Cardiac septum (tissue), 1 donor: ENCODE data around the gene CHCHD6. TPM values are rescaled to one million over a fixed set of nuclear protein-coding genes. Genes with fewer than 3 reads are reported as not detected.

Source experiments
- DNase-seq: peaks from one replicate; pipeline ENCODE4 v3.0.0-alpha.2; 2020; ENCODE audit warnings: low spot score
- intact Hi-C: fragments of 100-400 bp; cut with DNase I; formaldehyde crosslinking; loops from one replicate; pipeline ENCODE4 v1.14.0; 2022
- total RNA-seq: library from RNA; stranded (reverse); fragmentation: NEBNext Ultra II Directional; extraction: Animal tissue kit (Norgen Biotek cat#: 25700); gene quantifications from one replicate; pipeline ENCODE4 v1.2.1, GENCODE V29; 2021
- donor health status: DM: no; HTN: no; CAD: no.

CHCHD6 gene
- total RNA-seq, 1 donor from 2014 or later = 12.1 TPM

GRCh38 chr3:126692858-126693257, 11.2 kb upstream of the CHCHD6 start:
- DNase-seq = no peak
- intact Hi-C loops = no loop called here

GRCh38 chr3:126693921-126694320, 10.1 kb upstream of the CHCHD6 start:
- DNase-seq = no peak
- intact Hi-C loops = no loop called here

DNA sequence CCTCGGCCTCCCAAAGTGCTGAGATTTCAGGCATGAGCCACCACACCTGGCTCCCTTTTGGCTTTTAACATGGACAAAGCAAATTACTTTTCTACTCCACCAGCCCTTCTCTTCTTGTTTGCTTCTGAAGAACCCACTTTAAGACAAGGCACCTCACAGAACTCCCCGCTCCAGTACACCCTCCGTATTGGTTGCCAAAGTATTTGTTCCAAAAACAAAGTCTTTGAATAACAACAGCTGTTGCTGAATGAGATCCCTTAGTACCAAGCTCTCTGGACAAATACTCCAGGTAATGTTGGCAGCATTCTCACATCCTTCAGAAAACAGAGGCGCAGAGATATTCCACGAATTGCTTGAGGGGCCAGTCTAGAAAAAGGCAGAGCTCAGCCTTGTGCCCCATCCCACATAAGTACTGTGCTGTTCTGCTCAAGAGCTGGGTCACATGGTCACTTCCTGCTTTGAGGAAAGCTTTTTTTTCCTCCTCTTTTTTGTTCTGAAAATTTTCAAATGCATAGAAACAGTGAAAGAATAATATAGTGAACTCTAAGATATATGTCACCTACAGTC, 7.3 kb upstream of the CHCHD6 start:
- intact Hi-C loops = no loop called here
- no peak for DNase-seq

DNA sequence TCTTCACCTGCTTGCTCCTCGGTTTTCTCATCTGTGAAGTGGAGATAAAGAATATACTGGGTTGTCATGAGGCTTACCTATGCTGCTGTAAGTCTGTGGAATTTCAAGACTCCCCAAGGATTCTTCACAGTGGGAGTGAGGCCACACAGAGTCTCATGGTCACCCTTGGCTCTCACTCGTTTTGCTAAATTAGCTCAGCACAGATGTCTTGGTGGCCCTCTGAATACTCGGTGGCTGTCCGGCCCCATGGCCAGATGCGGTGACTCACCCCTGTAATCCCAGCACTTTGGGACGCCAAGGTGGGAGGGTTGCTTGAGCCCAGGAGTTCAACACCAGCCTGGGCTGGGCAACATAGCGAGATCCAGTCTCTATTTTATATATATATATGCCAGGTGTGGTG, 5.0 kb upstream of the CHCHD6 start:
- no peak for DNase-seq
- intact Hi-C loops = no loop called here

DNA sequence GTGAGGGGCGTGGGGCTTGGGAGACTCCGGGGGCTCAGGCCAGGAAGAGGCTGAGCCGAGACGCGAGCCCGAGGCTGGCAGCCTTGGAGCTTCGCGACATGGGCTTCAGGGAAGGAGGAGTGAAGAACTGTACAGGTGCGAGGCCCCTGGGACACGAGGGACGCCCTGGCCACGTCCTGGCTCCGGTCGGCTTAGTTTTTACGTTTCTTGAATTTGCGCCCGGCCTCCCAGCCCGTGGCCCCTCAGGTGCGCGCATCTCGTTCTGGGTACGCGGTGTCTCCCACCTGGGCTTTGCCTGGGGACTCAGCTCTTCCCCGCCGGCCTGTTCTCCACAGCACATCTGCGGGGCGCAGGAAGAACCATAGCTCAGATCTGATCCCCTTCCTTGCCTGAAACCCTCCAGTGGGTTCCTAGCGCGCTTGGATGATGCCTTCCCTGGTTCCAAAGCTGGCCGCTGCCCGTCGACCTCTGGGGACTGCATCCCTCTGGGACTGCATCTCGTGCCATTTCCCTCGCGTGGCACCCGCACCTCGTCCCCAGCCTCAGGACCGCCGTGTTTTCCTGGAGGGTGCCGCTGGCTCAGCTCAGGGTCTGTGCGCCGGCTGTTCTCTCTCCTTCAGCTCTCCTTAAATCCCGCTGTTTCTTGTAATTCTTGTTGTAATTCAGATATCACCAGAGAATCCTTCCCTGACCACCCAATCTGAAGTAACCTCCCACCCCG, 614 bp downstream of the CHCHD6 start:
- intact Hi-C loops = loop anchor here (2.0 to 5.0 kb wide), 2 partner anchors 38 to 278 kb away; partner anchors contain the start of gene PLXNA1
- no peak for DNase-seq

DNA sequence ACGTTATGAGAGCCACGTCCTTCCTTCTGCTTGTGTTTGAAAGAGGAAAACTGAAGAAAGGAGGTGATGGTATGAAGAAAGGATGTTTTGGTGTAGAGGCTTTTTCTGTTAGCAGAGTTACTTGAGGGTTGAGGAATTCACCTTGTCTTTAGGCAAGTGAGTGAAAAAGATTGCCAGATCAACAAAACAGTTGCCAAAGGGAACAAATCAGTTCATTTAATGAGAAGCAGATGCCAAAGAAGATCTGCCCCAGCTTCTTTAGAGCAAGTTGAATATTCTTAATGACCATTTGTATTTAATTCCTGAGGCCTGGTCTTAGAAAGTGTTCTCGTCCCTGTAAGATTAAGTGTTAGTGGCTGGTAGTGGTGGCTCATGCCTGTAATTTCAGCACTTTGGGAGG, 2.6 kb downstream of the CHCHD6 start:
- intact Hi-C loops = no loop called here
- no peak for DNase-seq

DNA sequence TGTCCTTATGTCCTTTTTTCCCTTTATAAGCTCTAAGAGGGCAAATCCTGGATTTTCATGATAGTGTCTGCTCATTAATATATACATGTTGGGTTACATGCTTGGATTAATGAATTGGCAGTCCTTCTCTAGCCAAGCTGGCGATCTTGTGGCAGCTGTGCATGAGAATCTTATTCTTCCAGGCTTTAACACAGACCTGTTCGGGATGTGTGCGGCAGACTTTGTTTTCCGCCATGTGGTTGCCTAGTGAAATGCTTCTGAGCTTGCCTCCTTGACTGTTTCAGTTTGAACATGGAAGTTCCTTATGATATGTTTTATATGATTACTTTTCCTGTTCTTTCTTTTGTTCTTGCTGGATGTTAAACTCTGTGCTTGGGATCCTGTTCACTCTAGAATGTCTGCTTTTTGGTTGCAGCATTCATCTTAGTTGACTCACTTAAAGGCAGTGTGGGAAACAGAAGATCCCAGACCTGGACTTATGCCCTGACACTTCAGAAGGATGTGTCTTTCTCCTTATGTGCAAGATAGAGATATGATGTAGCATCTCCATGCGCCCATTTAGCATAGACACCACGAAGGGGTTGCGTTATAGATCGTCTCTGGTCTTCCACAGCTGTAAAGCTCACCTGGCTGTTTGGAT, 7.2 kb downstream of the CHCHD6 start:
- intact Hi-C loops = no loop called here
- no peak for DNase-seq

DNA sequence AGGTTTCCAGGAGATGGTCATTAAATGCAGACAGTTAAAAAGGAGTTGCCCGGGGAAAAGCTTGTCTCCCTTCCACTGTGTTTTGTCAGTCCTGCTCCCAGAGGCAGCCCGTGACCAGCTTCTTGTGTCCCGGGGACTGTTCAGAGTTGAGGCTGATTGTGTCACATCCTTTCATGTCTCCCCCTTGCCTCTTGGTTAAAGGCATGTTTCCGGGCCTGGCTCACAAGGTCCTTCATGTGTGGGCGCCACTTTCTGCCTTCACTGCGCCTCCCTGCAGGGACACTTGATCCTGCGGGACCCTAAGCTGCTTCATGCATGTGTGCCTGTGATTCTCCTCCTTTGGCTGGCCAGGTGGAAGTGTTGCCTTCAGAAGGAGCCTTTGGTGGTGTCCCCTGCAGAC, 9.2 kb downstream of the CHCHD6 start:
- DNase-seq = no peak
- intact Hi-C loops = no loop called here

DNA sequence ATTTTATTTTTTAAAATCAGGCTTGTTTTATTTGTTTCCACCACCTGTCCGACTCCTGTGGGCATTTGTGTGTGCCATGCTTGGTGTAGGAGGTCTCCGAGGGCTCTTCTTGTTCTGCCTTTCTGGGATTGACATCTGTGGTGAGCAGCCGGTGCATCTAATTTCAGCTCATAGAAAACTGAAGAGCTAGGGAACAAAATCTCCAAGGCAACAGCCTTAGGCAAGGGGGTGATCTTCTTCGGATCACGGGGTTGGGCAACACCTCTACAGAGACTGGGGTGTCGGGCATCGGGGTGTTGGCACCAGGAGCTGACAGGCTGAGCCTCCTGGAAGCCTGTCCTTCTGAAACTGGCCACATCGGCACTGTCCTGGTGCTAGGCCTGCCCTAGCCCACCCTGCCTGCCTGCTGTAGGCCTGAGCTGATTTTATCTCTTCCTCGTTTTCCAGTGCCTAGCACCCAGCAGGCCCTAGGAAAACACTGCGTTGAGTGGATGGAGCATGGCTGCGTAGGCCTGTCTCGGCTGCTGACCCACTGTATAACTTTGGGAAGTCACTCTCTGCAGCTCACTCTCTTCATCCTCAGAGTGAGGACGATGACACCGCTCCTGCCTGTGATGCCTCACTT, 10.3 kb downstream of the CHCHD6 start:
- intact Hi-C loops = no loop called here
- DNase-seq = no peak

DNA sequence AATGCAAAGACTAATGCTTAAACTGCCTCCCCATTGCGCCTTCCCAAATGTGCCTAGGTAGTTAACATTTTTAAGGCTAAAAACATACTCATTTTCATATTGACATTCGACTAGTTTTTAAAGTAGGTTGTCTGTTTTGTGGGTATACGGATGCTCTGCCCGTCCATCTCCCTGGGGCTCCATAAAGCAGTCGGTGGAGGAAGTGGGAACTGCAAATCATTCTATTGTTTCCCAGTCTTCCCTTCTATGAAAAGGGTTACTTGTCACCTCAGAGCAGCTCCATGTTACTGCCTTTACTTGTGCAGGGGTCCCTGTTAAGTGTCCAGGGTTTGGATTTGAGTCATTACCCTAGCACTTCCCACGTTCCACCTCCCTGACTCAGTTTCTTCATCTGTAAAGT, 10.9 kb downstream of the CHCHD6 start:
- no peak for DNase-seq
- intact Hi-C loops = no loop called here

DNA sequence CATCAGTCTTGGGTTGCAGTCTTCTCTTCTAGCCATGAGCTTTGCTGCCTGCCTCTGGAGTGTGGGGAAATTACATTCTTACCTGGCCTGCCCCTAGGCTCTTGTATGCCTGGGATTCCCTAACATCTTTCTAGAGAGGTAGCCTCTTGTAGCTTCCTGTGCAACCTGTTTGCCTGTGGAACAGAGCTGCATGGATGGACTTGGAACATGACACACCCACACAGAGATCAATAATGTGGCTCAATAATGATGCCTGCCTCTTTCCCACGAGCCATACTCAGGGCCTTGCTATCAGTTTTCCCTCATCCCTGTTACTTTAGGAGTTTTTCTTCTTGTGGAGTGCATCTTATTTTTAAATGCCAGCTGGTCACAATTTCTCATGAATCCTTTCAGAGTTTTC, 11.4 kb downstream of the CHCHD6 start:
- intact Hi-C loops = no loop called here
- DNase-seq = no peak

DNA sequence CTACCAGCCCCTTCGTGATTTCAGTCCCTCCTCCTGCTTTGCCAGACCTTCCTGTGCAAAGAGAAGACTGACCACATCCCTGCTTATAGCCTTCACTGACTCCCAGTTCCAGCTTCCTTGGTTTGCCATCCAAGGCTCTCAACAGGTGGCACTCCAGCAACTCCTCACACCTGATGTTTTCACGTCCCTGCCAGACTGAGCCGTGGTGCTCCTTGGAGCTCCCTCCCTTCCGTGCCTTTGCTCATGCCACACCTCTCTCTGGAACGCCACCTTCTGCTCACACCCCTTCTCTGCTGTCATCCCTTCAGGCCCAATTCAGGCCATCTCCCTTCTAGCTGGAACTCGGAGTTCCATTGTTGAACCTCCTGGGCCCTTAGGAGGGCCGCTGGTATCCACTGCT, 12.0 kb downstream of the CHCHD6 start:
- intact Hi-C loops = no loop called here
- DNase-seq = no peak

- DNase-seq = no peak
- intact Hi-C loops = no loop called here
Observed at GRCh38 chr3:126718561-126719445, 14.8 kb downstream of the CHCHD6 start.

- DNase-seq = no peak
- intact Hi-C loops = no loop called here
Observed at GRCh38 chr3:126720596-126720995, 16.6 kb downstream of the CHCHD6 start.

DNA sequence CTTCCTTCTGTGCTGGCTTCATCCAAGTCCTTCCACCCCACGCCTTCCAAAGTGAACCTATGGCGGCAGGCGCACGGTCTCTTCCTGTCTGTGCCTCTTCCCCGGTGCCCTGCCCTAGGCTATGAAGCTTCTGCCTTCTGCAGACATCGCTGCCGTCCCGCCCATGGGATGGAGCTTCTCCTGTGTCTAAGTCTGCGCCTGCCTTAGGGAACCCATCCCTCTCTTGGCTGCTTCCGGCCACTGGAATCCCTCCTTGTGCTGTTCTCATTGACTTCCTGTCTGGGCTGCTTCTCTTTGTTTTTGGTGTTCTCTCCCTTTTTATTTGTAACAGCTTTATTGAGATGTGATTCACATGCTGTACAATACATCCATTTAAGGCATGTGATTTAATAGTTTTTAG, 17.2 kb downstream of the CHCHD6 start:
- intact Hi-C loops = no loop called here
- DNase-seq = no peak

DNA sequence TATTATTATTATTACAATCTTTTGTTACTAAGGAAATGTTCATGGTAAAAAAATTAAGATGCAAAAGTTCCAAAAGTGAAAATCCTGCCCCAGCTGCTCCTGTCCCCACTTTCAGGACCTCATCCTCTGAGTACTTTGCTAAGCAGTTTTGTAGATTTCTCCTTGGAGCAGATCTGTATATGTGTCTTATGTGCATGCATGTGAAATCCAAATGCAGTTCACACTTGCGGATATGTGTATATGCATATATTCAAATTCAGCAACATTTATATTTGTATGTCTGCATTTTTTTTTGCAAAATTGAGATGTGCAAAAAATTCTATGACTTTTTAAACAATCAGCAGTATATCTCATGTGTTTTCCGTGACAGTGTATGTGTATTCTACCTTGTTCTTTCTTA, 19.2 kb downstream of the CHCHD6 start:
- no peak for DNase-seq
- intact Hi-C loops = no loop called here

DNA sequence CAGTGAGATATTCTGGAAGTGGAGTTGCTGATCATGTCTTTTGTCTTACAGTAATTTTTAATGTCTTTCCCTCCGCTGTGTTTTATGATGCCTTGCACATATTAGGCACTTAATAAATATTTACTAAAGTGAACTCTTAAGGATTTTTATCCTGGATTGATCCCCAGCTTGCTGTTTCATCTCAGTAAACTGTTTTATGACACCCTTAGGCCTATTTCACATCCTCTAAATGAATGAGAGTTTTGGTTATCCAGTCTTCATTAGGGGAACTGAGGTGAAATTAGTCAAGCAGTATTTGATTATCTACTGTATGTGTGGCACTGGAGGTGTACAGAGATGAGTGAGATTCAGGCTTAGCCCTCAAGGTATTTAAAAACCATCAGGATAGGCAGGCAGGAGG, 19.8 kb downstream of the CHCHD6 start:
- no peak for DNase-seq
- intact Hi-C loops = no loop called here

GRCh38 chr3:126728680-126729079, 24.6 kb downstream of the CHCHD6 start:
- intact Hi-C loops = no loop called here
- no peak for DNase-seq

GRCh38 chr3:126730376-126730775, 26.3 kb downstream of the CHCHD6 start:
- DNase-seq = no peak
- intact Hi-C loops = no loop called here

DNA sequence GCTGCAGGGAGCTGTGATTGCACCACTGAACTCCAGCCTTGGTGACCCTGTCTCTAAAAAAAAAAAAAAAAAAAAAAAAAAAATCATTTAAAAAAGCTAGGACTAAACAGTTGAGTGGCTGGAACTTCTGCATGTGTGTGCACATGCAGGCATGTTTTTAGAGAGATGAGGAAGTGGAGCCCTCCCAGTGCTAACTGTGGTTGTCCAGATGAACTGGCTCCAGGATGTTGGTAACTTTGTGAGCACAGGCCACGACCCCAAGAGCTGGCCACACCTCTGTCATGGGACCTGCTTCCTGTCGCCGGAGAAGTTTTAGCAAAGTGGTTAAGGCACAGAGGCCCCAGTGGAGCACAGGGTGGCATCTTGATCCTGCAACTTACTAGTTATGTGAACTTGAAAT, 27.0 kb downstream of the CHCHD6 start:
- intact Hi-C loops = no loop called here
- DNase-seq = no peak
